HG02610 (cell line): Measurements from ENCODE around the gene CCDC88B.

Experiments
- ATAC-seq: cut with Tn5 transposase; IDR thresholded peaks from one replicate; pipeline ENCODE4 v1.9.1; 2021; ENCODE audit warnings: mild to moderate bottlenecking, moderate library complexity; ENCODE audit not compliant: unreplicated experiment

CCDC88B gene

GRCh38 chr11:64359712-64360445, 19.9 kb downstream of the CCDC88B start:
- ATAC-seq, result no peak

GRCh38 chr11:64360448-64360921, 20.5 kb downstream of the CCDC88B start:
- ATAC-seq, result no peak

- ATAC-seq, result no peak
These were observed 21.7 kb downstream of the CCDC88B start for GRCh38 chr11:64361659-64362058.

DNA sequence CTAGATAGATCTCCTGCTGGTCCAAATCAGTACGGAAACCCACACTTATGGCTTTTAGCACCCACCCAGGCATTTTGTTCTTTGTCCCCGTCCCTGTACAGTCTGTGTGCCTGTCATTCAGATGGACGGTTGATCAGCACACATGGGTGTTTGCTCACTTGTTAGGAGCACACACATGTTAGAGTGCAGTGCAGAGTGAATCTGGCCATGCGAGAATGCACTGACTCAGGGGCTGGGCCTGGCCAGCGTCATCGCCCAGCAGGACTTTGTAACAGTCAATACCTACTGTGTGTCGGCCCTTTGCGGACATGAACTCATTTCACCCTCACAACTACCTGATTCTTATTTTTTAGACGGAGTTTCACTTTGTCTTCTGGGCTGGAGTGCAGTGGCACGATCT, 22.3 kb downstream of the CCDC88B start:
- no peak for ATAC-seq

- ATAC-seq, result no peak
These were observed 24.4 kb downstream of the CCDC88B start for GRCh38 chr11:64364435-64364834.

DNA sequence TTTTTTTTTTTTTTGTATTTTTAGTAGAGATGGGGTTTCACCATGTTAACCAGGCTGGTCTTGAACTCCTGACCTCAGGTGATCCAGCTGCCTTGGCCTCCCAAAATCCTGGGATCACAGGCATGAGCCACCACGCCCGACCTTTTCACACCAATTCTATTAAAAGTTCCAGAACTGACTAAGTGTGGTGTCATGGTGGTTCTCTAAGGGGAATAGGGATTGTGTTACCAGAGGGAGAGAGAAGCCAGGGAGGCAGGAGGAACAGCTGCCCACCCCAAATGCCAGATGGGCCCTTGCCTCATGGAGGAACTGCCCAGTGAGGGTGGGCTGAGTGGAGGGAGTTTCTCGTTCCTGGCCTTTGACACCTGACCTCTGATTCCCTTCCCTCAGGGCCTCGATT, 24.9 kb downstream of the CCDC88B start:
- no peak for ATAC-seq

GRCh38 chr11:64366751-64367150, 26.7 kb downstream of the CCDC88B start:
- ATAC-seq, result no peak

- ATAC-seq, result no peak
These were observed 28.1 kb downstream of the CCDC88B start for GRCh38 chr11:64367931-64368672.

- no peak for ATAC-seq
These were observed 28.7 kb downstream of the CCDC88B start for GRCh38 chr11:64368673-64369074.

- ATAC-seq, result no peak
These were observed 29.7 kb downstream of the CCDC88B start for GRCh38 chr11:64369440-64370421.

DNA sequence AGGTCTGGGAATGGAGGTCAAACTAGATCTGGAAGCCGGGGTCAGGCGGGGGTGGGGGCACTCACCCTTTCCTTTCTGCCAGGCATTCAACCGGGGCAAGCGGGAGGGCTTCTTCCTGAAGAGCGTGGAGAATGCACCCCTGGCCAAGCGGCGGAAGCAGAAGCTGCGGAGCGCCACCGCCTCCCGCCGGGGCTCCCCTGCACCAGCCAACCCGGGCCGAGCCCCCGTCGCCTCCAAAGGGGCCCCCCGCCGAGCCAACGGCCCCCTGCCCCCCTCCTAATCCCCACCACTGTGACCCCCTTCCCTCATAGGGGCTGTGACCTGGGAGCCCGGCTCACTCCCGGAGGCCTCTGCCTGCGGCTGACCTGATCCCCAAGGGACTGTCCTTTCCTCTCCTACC, 31.2 kb downstream of the CCDC88B start:
- ATAC-seq, result no peak

GRCh38 chr11:64372021-64372420, 32.0 kb downstream of the CCDC88B start:
- ATAC-seq, result no peak

- ATAC-seq, result no peak
These were observed 33.0 kb downstream of the CCDC88B start for GRCh38 chr11:64372802-64373597.

GRCh38 chr11:64373598-64373974, 33.6 kb downstream of the CCDC88B start:
- ATAC-seq, result no peak

DNA sequence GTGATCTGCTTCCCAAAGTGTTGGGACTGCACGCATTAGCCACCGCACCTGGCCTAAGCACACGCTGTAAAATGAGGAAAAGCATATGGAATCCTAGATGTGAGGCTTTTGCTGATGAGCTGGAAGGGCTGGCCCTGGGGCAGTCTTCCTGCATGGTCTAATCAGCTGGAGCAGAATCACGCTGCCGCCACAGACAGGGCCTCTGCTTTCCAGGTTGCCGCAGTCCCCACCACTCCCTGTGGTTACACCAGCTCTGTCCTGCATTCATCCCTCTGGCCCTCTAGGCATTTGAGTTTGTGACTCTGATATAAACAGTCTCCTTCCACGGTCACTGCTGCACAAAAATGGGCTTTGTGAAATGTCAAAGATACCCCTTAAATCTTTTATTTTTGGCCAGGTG, 36.1 kb downstream of the CCDC88B start:
- no peak for ATAC-seq

GRCh38 chr11:64378335-64378880, 38.4 kb downstream of the CCDC88B start:
- ATAC-seq, result no peak

DNA sequence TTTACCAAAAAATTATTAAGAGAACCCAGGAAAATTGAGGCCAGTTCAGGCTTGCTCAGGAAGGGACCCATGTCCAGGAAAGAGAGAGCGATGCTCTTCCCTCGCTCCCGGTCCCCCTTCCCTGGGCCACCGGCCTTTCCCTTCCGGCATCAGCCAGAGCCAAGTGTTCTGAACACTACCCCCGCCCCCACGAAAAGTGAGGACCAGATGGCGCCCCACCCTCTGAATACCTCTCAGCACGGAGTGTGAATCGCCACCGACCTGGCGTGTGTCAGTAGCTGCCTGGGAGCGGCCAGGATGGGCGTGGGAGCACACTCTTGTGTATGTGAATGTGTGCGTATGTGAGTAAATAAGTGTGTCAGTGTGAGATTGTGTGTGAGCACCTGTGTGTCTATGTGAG, 39.2 kb downstream of the CCDC88B start:
- no peak for ATAC-seq

- ATAC-seq, result no peak
These were observed 40.1 kb downstream of the CCDC88B start for GRCh38 chr11:64379817-64380709.

GRCh38 chr11:64381350-64381749, 41.3 kb downstream of the CCDC88B start:
- no peak for ATAC-seq
